NT2/D1 (cell line): ENCODE data around the gene KCTD17.

Source experiments
- DNase-seq: peaks from one replicate; pipeline ENCODE4 v3.0.0-alpha.2; 2011; ENCODE audit warnings: low read depth, low spot score
- H3K27me3 ChIP-seq: 2 replicates; pipeline ENCODE4 v1.6.0; 2011; ENCODE audit warnings: mild to moderate bottlenecking; ENCODE audit not compliant: insufficient read length, insufficient read depth
- H3K36me3 ChIP-seq: 2 replicates; pipeline ENCODE4 v1.6.1; 2011; ENCODE audit warnings: mild to moderate bottlenecking, low read length, mixed read lengths; ENCODE audit not compliant: insufficient read depth, insufficient read length
- H3K4me1 ChIP-seq: 2 replicates; pipeline ENCODE4 v1.5.1; 2011; ENCODE audit not compliant: insufficient read depth, insufficient read length
- H3K4me3 ChIP-seq: 2 replicates; pipeline ENCODE4 v1.5.1; 2011; ENCODE audit warnings: low read depth; ENCODE audit not compliant: insufficient read length
- H3K9ac ChIP-seq: 2 replicates; pipeline ENCODE4 v1.6.0; 2011; ENCODE audit warnings: low read depth; ENCODE audit not compliant: insufficient read length
- H3K9me3 ChIP-seq: 2 replicates; pipeline ENCODE4 v1.5.1; 2011; ENCODE audit warnings: mild to moderate bottlenecking, low read length; ENCODE audit not compliant: insufficient read depth
- SUZ12 ChIP-seq: IDR thresholded peaks from 2 replicates; pipeline ENCODE4 v1.6.1; 2011; ENCODE audit not compliant: insufficient read length, insufficient read depth; ENCODE audit errors: extremely low read depth
- YY1 ChIP-seq: IDR thresholded peaks from 2 replicates; pipeline ENCODE4 v1.6.1; 2011; ENCODE audit not compliant: insufficient read length, insufficient read depth
- ZNF274 ChIP-seq: IDR thresholded peaks from 2 replicates; pipeline ENCODE4 v1.6.1; 2011; ENCODE audit warnings: mild to moderate bottlenecking, low read depth, low read length

The KCTD17 gene

GRCh38 chr22:37057796-37058510 is 6.4 kb downstream of the KCTD17 start:
- peaks cover 16% of the 10 kb centered on the region for H3K4me1 ChIP-seq
- H3K36me3 ChIP-seq = peaks cover 62% of the 10 kb centered on the region
- TF ChIP-seq SUZ12 (no peak), ZNF274 (no peak), YY1 (no peak)
- H3K9me3 ChIP-seq = no peaks in the 10 kb centered on the region
- no peak overlapping the region for H3K9ac ChIP-seq
- no peak overlapping the region for H3K4me3 ChIP-seq
- no peak for DNase-seq
- no peaks in the 10 kb centered on the region for H3K27me3 ChIP-seq

- Histone ChIP-seq H3K27me3 (no peaks in the 10 kb centered on the region), H3K4me1 (peaks cover 18% of the 10 kb centered on the region), H3K36me3 (peaks cover 52% of the 10 kb centered on the region), H3K9ac (no peak overlapping the region), H3K4me3 (no peak overlapping the region), H3K9me3 (no peaks in the 10 kb centered on the region)
- TF ChIP-seq YY1 = no peak
- no peak for DNase-seq
Observed at GRCh38 chr22:37058917-37059701, 7.6 kb downstream of the KCTD17 start.

- DNase-seq = no peak
- Histone ChIP-seq H3K4me1 (peaks cover 18% of the 10 kb centered on the region), H3K27me3 (no peaks in the 10 kb centered on the region), H3K4me3 (no peak overlapping the region), H3K9ac (no peak overlapping the region), H3K9me3 (no peaks in the 10 kb centered on the region), H3K36me3 (peaks cover 50% of the 10 kb centered on the region)
- TF ChIP-seq ZNF274 (no peak), SUZ12 (no peak), YY1 (no peak)
Observed at GRCh38 chr22:37059876-37060449, 8.4 kb downstream of the KCTD17 start.

- TF ChIP-seq YY1 (no peak), ZNF274 (no peak), SUZ12 (no peak)
- DNase-seq = no peak
- no peak overlapping the region for H3K9ac ChIP-seq
Observed at GRCh38 chr22:37060801-37061610, 9.5 kb downstream of the KCTD17 start.

GRCh38 chr22:37061611-37062375 is 10.3 kb downstream of the KCTD17 start:
- Histone ChIP-seq H3K4me1 (peaks cover 21% of the 10 kb centered on the region), H3K4me3 (no peak overlapping the region), H3K9ac (no peak overlapping the region), H3K36me3 (peaks cover 43% of the 10 kb centered on the region), H3K27me3 (peaks cover 11% of the 10 kb centered on the region), H3K9me3 (no peaks in the 10 kb centered on the region)
- DNase-seq = no peak
- TF ChIP-seq SUZ12 (no peak), YY1 (no peak), ZNF274 (no peak)

More at GRCh38 chr22:37060801-37061610, 9.5 kb downstream of the KCTD17 start:
- peaks cover 3% of the 10 kb centered on the region for H3K27me3 ChIP-seq
- no peaks in the 10 kb centered on the region for H3K9me3 ChIP-seq
- H3K36me3 ChIP-seq = peaks cover 50% of the 10 kb centered on the region
- peaks cover 21% of the 10 kb centered on the region for H3K4me1 ChIP-seq
- H3K4me3 ChIP-seq = no peak overlapping the region

GRCh38 chr22:37062376-37062675 is 10.8 kb downstream of the KCTD17 start:
- Histone ChIP-seq H3K9ac (no peak overlapping the region), H3K27me3 (peaks cover 13% of the 10 kb centered on the region), H3K4me3 (no peak overlapping the region), H3K9me3 (no peaks in the 10 kb centered on the region), H3K4me1 (peaks cover 21% of the 10 kb centered on the region), H3K36me3 (peaks cover 38% of the 10 kb centered on the region)
- TF ChIP-seq ZNF274 = no peak
- no peak for TF ChIP-seq YY1
- TF ChIP-seq SUZ12 = no peak
- DNase-seq = no peak
